ENCODE results near the gene SKOR1.
A peak's percentile ranks its signal among the peaks of the same experiment; 100 is the strongest.

Gene SKOR1

DNA sequence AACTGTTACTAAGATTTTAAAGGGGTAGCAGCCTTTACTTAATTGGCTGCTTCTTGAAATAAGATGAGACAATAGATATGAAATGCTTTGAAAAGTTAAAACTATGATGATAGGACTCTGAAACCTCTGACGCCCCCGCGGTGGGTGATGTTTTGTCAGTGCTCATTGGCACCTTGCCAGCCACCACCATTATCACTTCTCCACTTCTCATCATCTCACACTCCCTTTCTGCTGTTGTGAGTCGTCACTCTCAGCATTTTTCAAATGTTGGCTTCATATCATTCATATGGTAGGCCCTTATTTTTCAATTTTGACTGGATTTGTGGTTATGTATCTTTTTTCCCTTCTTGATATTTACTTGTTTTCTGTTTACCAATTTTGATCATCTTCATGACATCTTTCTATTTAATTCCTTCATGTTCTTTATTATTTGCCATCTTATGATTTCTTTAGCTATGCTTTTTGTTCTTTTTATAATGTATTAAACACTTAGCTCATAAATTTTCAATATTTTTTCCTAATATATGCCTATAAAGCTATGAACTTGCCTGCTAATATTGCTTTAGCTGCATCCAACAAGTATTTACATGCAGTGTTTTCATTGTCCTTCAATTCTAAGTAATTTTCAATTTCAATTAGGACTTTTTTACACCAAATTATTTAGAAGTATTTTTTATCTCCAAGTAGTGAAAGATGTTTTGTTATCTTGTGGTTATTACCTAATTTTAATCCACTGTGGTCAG is 30.3 kb upstream of the SKOR1 start:
- no peak for DNase-seq (ENCODE audit: low read depth, low spot score)

GRCh38 chr15:67796196-67797127 is 28.8 kb upstream of the SKOR1 start:
- no peak for DNase-seq (ENCODE audit: low read depth, low spot score)

DNA sequence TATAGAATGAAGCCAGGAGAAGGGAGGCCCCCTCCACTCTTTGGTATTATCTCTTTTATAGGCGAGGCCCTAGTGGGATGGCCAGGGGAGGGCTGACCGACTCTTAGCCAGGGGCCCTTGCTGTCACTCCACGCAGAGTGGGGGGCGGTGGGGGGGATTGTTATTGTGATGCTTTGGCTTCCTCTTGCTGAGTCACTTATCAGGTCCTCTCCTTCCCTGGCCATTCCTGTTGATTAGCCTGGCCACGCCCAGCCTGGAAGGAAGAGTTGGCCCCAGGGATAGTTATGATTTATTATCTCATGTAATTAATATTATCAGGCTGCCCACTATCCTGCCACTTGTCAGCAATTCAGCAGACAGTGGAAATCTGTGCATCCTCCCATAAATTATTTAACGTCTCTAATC is 25.5 kb upstream of the SKOR1 start:
- no peak for DNase-seq (ENCODE audit: low read depth, low spot score)

GRCh38 chr15:67801142-67801541 is 24.2 kb upstream of the SKOR1 start:
- no peak for DNase-seq (ENCODE audit: low read depth, low spot score)

DNA sequence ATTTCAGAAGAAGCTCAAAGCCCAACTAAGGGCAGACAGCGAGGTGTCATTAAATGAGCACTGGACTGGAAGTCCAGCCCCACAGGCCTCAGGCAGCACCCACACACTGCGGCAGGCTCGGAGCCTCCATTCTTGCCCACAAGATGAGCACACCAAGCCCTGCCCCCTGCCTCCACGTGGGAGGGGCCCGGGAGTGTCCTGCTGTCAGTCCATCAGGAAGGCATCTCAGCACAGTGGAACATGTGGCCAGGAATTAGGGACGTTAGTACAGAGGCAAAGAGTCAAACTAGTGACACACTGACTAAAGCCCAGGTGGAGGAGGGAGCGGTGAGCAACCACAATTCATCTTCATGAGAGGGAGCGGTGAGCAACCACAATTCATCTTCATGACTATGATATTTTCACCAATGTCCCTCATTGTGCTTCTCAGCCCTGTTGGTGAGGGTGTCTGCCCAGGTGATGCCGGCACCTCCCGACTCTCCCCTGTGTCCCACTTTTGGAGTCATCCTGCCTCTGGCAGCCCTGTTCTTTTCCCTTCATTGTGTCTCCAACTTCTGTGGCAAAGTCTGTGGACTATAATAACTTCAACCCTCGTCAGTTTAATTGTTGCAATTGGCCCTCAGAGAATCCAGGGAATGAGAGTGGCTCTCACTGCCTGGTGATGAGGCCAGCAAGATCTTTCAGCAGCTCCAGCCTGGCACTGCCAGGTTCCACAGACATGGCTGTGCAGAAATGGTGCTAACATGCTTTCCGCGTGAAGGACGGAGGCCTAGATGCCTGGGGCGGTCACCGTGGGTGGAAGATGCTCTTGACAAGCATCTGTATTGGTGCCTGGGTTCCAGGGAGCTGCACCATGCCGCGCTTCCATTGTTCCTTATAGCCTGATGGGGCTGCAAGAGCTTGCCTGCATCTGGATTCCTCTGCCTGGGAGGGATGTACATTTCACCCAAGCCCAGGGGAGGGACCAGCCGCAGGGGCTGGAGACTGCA is 23.1 kb upstream of the SKOR1 start:
- no peak for DNase-seq (ENCODE audit: low read depth, low spot score)

GRCh38 chr15:67803299-67803698 is 22.0 kb upstream of the SKOR1 start:
- DNase-seq (ENCODE audit: low read depth, low spot score): no peak

DNA sequence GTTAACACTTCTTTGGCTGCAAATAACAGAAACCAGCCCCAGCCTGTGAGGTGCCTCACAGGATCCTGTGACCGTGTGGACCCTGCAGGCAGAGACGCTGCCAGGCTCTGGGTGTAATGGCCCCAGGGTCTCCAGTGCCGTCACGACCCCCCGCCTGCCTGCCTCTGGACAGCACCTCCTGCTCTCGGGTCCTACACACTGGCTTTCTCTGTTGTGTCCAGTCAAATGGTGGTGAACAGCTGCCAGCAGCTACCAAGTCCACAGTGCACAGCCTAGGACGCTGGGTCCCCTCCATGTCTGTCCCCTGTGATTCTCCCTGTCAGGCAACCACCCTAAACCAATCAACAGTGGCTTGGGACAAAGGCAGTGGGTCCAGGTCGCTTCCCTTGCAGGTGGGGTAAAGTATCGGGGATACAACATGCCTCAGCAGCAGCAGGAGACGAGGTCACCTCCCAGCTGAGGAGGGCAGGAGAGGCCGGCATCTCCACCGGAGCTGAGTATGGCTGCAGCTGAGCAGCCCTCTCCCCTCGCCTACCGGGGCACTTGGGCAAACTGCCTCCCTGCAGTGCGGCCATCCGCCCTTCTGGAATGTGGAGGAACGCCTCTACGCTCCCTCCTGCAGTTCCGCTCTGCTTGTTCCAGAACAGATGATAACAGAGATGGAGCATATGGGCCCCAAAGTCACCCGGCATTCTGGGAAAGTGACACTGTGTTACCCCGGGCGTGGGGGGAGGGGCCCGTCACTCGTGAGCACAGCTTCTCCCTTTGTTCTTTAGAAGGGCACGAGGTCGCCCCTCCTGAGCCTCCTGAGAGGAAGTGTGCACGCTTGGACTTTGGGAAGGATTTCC is 21.1 kb upstream of the SKOR1 start:
- DNase-seq (ENCODE audit: low read depth, low spot score): no peak

DNA sequence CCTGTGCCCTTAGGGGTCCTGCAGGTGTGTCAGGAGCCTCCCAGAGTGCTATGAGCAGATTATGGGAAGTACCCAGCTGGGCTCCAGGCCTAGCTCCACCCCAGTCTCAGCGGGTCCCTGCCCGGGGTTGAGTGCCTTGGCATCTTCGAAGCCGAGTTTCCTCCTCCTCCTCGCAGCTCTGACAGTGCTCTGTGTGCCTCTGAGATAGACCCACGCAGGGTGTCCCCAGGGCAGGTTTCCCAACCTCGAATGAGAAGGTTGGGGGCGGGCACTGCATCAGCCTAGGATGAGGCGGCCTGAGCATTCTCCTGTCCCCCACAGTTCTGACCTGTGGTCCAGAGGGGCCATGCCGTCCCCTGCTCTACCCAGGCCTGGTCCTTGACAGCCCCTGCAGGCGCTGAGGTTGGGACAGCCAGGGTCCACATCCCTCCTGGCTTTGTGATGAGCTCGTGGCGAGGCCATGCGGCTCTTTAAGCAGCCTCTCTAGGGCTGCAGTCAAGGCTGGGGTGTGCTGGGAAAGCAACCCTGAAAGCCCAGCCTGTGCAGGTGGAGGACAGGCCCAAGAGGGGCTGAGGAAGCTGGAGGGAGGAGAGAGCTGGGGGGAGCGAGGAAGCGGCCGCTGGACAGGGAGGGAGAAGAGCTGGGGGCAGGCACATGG is 20.2 kb upstream of the SKOR1 start:
- no peak for DNase-seq (ENCODE audit: low read depth, low spot score)

DNA sequence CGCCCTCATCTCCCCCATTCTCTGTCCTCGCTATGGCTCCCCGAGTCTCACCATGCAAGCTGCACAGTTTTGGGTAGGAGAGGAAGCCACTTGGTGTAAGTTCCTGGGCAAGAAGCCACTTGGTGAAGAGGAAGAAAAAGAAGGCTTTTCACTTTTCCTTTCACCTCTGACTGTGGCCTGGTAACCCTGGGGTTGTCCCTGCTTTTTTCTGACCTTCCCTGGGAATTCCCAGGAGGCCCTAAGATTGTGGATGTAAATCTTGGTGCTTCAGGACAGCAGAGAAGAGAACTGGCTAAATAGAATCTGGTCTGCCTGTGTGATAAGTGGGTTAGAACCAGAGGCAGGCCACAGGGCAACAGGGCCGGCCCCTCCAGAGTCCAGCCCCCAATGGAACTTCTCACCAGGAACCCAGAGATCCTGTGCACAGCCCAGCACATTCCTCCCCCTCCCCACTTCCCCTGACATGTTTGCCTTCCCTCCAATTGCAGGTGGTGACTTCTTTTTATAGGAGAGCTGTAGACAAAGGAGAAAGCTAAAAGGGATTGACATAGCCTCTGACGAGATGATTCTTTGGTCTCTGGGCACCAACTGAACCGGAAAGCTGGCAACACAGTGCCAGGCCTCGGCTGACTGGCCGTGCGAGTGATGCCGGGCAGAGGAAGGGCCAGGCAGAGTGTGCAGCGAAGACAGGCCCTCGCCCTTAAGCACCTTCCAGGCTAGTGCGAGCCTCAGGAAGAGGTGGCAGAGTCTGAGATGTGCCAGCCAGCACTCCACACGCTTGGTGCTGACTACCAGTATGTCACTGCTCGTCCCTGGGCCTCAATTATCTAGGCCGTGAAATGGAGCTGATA is 19.4 kb upstream of the SKOR1 start:
- DNase-seq (ENCODE audit: low read depth, low spot score): no peak

DNA sequence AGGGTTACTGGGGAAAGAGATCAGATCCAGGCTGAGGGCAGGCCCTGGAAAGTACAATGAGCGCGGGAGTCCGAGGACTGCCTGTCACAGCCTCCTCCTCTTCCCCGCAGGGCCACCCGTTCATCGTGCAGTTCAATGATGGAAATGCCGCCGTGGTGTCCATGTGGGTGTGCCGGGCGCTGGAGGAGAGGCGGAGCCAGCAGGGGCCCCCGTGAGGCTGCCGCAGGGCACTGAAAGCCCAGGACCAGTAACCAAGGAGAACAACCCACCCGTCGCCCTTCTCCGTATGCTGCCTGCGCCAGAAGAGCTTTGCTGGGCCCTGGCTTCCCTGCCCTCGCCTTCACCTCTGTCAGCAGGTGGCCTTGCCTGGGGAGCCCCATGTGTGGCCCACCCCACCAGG is 18.8 kb upstream of the SKOR1 start:
- DNase-seq (ENCODE audit: low read depth, low spot score): no peak

GRCh38 chr15:67807141-67807540 is 18.2 kb upstream of the SKOR1 start:
- no peak for DNase-seq (ENCODE audit: low read depth, low spot score)

DNA sequence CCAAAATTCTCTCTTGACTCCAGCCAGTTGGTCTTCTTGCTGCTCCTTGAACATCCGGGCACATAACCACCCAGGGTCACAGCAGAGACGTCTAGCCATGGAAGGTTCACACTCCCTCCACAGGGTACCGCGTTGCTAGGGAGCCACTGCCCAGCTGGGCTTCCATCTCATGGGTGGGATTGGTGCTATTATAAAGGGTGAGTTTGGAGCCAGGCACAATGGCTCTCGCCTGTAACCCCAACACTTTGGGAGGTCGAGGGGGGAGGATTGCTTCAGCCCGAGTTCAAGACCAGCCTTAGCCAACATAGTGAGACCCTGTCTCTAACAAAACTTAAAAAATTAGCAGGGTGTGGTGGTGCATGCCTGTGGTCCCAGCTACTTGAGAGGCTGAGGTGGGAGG is 17.5 kb upstream of the SKOR1 start:
- DNase-seq (ENCODE audit: low read depth, low spot score): no peak

DNA sequence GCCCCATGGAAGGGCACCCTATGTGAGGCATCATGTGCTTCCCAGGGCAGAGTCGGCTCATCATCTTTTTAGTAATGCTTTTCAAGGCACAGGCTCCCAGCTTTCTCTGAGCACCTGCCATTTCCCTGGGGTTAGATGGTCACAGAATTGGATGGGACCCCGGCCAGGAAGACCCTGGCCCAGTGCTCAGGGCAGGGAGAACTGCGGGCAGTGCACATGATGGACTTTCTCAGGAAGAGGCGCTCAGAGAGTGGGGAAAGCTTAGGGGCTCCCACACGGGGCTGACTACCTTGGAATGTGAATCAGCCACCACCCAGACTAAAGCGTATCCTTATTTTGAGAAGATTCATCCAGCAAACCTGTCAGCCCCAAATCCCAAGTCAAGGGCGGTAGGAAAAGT is 16.5 kb upstream of the SKOR1 start:
- no peak for DNase-seq (ENCODE audit: low read depth, low spot score)

GRCh38 chr15:67809441-67809840 is 15.9 kb upstream of the SKOR1 start:
- no peak for DNase-seq (ENCODE audit: low read depth, low spot score)

- no peak for DNase-seq (ENCODE audit: low read depth, low spot score)
These were observed 15.4 kb upstream of the SKOR1 start for GRCh38 chr15:67809866-67810265.

DNA sequence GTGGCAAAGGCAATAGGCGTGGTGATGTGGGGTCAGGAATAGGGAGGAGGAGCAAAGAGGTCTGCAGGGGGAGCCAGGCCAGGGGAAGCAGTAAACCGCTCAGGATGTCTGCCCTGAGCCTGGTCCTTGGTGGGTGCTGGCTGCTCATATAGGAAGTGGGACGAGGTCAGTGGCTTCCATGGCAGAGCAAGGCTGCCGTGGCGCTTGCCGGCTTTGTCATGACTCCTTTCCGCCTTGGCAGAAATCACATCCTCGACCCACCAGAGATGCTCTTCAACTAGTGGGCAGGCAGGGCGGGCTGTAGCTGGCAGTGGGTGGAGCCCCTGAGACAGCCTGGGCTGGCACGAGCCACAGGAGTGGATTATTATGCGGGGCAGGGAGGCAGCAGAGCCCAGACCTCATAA is 13.1 kb upstream of the SKOR1 start:
- DNase-seq (ENCODE audit: low read depth, low spot score): peak; percentile 22

GRCh38 chr15:67813104-67813634 is 12.1 kb upstream of the SKOR1 start:
- DNase-seq (ENCODE audit: low read depth, low spot score): no peak

GRCh38 chr15:67815036-67815592 is 10.2 kb upstream of the SKOR1 start:
- no peak for DNase-seq (ENCODE audit: low read depth, low spot score)

DNA sequence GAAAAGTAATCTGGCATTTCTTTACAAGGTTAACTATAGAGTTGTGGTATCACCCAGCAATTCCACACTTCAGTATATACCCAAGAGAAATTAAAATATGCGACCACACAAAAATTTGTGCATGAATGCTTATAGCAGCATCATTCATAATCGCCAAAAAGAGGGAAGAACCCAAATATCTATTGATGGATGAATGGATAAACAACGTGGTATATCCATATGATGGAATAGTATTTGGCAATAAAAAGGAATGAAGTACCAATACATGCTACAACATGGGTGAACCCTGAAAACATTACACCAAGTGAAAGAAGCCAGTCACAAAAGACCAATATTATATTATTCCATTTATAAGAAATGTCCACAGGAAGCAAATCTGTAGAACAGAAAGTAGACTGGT is 8.6 kb upstream of the SKOR1 start:
- DNase-seq (ENCODE audit: low read depth, low spot score): no peak

Measured in astrocyte of the hippocampus (primary cell).